Measurements from ENCODE around the gene COX6B1.
"Not testable (repeated sequence)": the region's sequence is repeated elsewhere in the genome, so short reads cannot be mapped to it uniquely, and the experiment has no call there.

COX6B1 gene

GRCh38 chr19:35666251-35666913, 18.3 kb downstream of the COX6B1 start, which contains the start of gene UPK1A:
Gene UPK1A, plus strand, starts transcription at chr19:35666517. Its CDS starts 296 bp downstream, at chr19:35666813.
- no peak for DNase-seq

GRCh38 chr19:35669566-35669965, 21.4 kb downstream of the COX6B1 start:
- DNase-seq = no peak

GRCh38 chr19:35669974-35670373, 21.9 kb downstream of the COX6B1 start:
- no peak for DNase-seq

GRCh38 chr19:35670686-35671085, 22.6 kb downstream of the COX6B1 start:
- no peak for DNase-seq

- DNase-seq = no peak
These were observed 23.7 kb downstream of the COX6B1 start for GRCh38 chr19:35671818-35672217.

GRCh38 chr19:35673121-35673804, 25.1 kb downstream of the COX6B1 start:
- DNase-seq = peak; percentile 99

- DNase-seq = no peak
These were observed 27.5 kb downstream of the COX6B1 start for GRCh38 chr19:35675589-35676140.

GRCh38 chr19:35689836-35690235, 41.7 kb downstream of the COX6B1 start:
- DNase-seq = no peak

GRCh38 chr19:35691106-35691505, 43.0 kb downstream of the COX6B1 start:
- DNase-seq = not testable (repeated sequence)

- DNase-seq = no peak
These were observed 43.9 kb downstream of the COX6B1 start for GRCh38 chr19:35692010-35692409.

- no peak for DNase-seq
These were observed 45.3 kb downstream of the COX6B1 start for GRCh38 chr19:35693422-35693821.

GRCh38 chr19:35693835-35694599, 45.9 kb downstream of the COX6B1 start:
- DNase-seq = peak; percentile 98

- no peak for DNase-seq
These were observed 47.8 kb downstream of the COX6B1 start for GRCh38 chr19:35695895-35696422.

GRCh38 chr19:35696835-35697234, 48.7 kb downstream of the COX6B1 start:
- DNase-seq = no peak

- peak; percentile 100 for DNase-seq
These were observed 54.3 kb downstream of the COX6B1 start for GRCh38 chr19:35702223-35703012.

- DNase-seq = no peak
These were observed 55.2 kb downstream of the COX6B1 start for GRCh38 chr19:35703343-35703742.

GRCh38 chr19:35704218-35704617, 56.1 kb downstream of the COX6B1 start, which contains the start of gene ZBTB32:
Gene ZBTB32, plus strand, starts transcription at chr19:35704558. Its CDS starts 10,069 bp downstream, at chr19:35714627.
- DNase-seq = no peak
